Right lobe of liver (tissue), 4 donors: ENCODE results near the gene CNTN5.

Source experiments
- POLR2A ChIP-seq: fragments of 450-650 bp; IDR thresholded peaks from one replicate; pipeline ENCODE4 v1.6.1; 2017; ENCODE audit warnings: antibody characterized with exemption, mild to moderate bottlenecking
- TF ChIP-seq, protein P1 (sequence below), 4 donors: fragments of 200-600 bp in 3 of 4; fragments of 450-650 bp in 1 of 4; IDR thresholded peaks; one replicate each; pipeline versions ENCODE4 v1.5.1 to v1.8.0; 2016 to 2022; ENCODE audit warnings: antibody characterized with exemption in 4 of 4, mild to moderate bottlenecking in 2 of 4
- donor health status: DM: no; HTN: no; CAD: no.
- donor health status: DM: no; HTN: no; CAD: no.
- donor health status: DM: no; HTN: yes; CAD: no.

- TF ChIP-seq POLR2A: no peak
- TF ChIP-seq, protein P1, sequence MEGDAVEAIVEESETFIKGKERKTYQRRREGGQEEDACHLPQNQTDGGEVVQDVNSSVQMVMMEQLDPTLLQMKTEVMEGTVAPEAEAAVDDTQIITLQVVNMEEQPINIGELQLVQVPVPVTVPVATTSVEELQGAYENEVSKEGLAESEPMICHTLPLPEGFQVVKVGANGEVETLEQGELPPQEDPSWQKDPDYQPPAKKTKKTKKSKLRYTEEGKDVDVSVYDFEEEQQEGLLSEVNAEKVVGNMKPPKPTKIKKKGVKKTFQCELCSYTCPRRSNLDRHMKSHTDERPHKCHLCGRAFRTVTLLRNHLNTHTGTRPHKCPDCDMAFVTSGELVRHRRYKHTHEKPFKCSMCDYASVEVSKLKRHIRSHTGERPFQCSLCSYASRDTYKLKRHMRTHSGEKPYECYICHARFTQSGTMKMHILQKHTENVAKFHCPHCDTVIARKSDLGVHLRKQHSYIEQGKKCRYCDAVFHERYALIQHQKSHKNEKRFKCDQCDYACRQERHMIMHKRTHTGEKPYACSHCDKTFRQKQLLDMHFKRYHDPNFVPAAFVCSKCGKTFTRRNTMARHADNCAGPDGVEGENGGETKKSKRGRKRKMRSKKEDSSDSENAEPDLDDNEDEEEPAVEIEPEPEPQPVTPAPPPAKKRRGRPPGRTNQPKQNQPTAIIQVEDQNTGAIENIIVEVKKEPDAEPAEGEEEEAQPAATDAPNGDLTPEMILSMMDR (IDR thresholded peaks at IDR 0.05): no peak
Observed at GRCh38 chr11:100185588-100185987, 1164.8 kb downstream of the CNTN5 start.
